Measurements from ENCODE around the gene IFNAR1. TPM values are rescaled to one million over a fixed set of nuclear protein-coding genes. Genes with fewer than 3 reads are reported as not detected.
A peak's percentile ranks its signal among the peaks of the same experiment; 100 is the strongest.

The IFNAR1 gene
- total RNA-seq, 2 experiments from 2014 or later, result 26.2 to 30.8 TPM

DNA sequence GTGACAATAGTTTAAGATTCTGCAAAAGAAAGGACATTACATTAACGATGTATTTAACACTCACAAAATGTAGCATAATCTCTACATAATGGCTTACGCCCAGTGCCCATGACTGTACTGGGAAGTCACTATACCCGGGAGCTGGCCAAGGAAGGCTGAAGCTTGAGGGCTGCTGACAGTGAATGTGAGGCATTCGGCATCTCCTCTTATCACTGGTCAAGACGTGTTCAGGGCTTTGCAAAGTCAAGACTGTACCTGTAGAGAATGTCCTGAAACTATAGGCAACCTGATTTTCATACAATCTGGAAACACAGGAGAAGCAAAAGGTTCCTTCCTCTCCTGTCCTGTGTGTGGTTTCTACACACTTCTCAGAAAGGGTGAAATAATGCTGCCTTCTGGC, 65.7 kb downstream of the IFNAR1 start:
- peaks cover 82% of the 10 kb centered on the region for H3K27me3 Mint-ChIP-seq
- H3K27ac Mint-ChIP-seq, result no peak overlapping the region
- no peak overlapping the region for H3K4me3 Mint-ChIP-seq
- ATAC-seq, result no peak
- no peaks in the 10 kb centered on the region for H3K36me3 Mint-ChIP-seq
- H3K9me3 Mint-ChIP-seq (ENCODE audit: low read depth), result no peaks in the 10 kb centered on the region
- peaks cover 2% of the 10 kb centered on the region for H3K4me1 Mint-ChIP-seq
- CTCF ChIA-PET, result interaction anchor here (1.1 to 1.3 kb wide), 2 partner anchors 29 to 193 kb away, joined by 3 to 5 read pairs; no protein-coding TSS in a partner anchor
- DNase-seq, result no peak

DNA sequence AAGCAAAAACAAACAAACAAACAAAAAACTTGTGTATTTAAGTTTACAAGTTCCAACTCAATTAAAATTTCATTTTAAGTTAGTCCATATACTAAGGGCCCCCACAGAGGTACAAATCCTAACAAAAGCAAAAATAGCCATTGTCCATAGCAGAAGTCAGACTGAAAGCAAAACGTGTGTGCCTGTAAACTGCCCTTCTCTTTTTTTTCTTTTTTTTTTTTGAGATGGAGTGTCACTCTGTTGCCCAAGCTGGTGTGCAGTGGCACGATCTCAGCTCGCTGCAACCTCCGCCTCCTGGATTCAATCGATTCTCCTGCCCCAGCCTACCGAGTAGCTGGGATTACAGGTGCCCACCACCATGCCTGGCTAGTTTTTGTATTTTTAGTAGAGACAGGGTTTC, 66.9 kb downstream of the IFNAR1 start:
- no peak for ATAC-seq
- Mint-ChIP-seq H3K4me1 (no peaks in the 10 kb centered on the region), H3K27me3 (peaks cover 78% of the 10 kb centered on the region), H3K4me3 (no peak overlapping the region), H3K36me3 (no peaks in the 10 kb centered on the region), H3K9me3 (ENCODE audit: low read depth) (no peaks in the 10 kb centered on the region), H3K27ac (no peak overlapping the region)
- no peak for DNase-seq
- CTCF ChIA-PET, result interaction anchor here (1.1 kb wide), 1 partner anchor 194 kb away, joined by 3 read pairs; no protein-coding TSS in a partner anchor

DNA sequence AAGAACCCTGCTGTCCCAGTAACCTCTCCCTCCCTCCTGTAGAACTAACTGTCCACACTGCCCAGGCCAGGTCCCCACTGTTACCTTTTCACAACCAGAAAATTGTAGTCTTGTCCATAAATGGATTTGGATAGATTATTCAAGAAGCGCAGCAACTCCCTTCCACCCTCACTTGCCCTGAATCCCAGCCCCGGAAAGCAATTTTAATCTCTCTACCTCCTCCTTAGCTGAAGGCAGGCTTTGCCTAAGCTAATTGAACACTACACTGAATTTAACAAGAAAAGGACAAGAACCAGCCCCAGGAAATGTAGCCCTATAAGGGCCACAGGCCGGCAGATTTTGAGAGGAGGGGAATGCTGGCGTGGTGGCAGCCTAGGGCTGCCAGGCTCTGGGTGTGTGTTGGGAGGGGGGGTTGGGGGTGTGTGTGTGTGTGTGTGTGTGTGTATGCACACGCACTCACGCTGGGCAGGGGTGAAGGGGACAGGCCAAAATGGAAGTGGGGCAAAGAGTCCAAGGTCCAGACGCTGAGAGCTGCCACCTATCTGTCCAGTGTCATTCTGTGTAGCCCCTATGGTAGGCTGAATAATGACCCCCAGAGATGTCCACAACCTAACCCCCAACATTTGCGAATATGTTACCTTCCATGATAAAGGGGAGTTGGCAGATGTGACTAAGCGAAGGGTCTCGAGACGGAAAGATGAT, 67.7 kb downstream of the IFNAR1 start:
- CTCF ChIA-PET, result interaction anchor here (1.2 kb wide), 1 partner anchor 53 kb away, joined by 4 read pairs; no protein-coding TSS in a partner anchor
- ATAC-seq (no peak), DNase-seq (no peak)
- no peaks in the 10 kb centered on the region for H3K36me3 Mint-ChIP-seq
- H3K27me3 Mint-ChIP-seq, result peaks cover 73% of the 10 kb centered on the region
- H3K4me3 Mint-ChIP-seq, result no peak overlapping the region
- H3K4me1 Mint-ChIP-seq, result no peaks in the 10 kb centered on the region
- H3K9me3 Mint-ChIP-seq (ENCODE audit: low read depth), result no peaks in the 10 kb centered on the region
- H3K27ac Mint-ChIP-seq, result no peak overlapping the region

DNA sequence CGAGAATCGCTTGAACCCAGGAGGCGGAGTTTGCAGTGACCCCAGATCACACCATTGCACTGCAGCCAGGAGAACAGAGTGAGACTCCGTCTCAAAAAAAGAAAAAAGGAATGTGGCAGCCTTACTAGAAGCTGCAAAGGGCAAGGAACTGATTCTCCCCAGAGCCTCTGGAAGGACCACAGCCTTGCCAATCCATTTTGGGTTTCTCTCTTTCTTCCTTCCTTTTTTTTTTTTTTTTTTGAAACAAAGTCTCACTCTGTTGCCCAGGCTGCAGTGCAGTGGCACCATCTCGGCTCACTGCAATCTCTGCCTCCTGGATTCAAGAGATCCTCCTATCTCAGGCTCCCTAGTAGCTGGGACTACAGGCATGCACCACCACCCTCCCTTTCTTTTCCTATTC, 68.6 kb downstream of the IFNAR1 start:
- Mint-ChIP-seq H3K27me3 (peaks cover 72% of the 10 kb centered on the region), H3K36me3 (no peaks in the 10 kb centered on the region), H3K27ac (no peak overlapping the region), H3K4me1 (no peaks in the 10 kb centered on the region), H3K9me3 (ENCODE audit: low read depth) (no peaks in the 10 kb centered on the region), H3K4me3 (no peak overlapping the region)
- CTCF ChIA-PET, result interaction anchor here (1.2 kb wide), 1 partner anchor 54 kb away, joined by 4 read pairs; no protein-coding TSS in a partner anchor
- DNase-seq, result no peak
- no peak for ATAC-seq

DNA sequence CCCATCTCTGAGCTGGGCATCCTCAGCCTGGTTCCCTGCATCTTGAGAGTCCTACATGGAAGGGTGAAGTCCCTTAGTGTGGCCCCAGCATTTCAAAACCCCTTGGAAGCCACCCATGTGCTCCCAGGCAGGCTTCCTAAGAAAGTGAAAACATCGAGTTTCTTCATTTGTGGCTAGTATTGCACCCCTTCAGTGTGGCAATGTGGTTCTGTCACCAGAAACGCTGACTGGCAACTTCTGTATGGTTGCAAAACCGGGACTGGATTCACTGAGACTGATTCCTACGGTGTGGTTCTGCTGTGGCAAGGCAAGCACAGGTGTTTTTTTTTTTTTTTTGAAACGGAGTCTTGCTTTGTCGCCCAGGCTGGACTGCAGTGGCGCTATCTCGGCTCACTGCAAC, 69.5 kb downstream of the IFNAR1 start:
- Mint-ChIP-seq H3K9me3 (ENCODE audit: low read depth) (no peaks in the 10 kb centered on the region), H3K27me3 (peaks cover 75% of the 10 kb centered on the region), H3K27ac (no peak overlapping the region), H3K4me3 (no peak overlapping the region), H3K36me3 (no peaks in the 10 kb centered on the region), H3K4me1 (no peaks in the 10 kb centered on the region)
- CTCF ChIA-PET, result no interaction called here
- DNase-seq, result no peak
- no peak for ATAC-seq

DNA sequence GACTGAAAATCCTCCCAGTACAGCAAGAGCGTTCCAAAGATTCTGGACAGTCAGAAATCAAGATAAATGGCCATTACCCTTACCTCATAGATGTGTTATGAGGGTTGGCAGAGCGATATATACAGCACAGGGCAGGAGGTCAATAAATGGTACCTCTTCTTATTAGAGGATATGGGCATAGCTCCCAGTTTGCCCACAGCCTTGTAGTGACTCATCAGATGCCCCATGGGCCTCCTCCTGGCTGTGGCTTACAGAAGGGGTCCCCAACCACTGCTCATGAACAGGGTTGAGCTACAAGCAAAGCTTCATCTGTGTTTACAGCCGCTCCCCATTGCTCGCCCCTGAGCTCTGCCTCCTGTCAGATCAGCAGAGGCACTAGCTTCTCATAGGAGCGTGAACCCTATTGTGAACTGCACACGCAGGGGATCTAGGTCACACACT, 71.1 kb downstream of the IFNAR1 start:
- no peak overlapping the region for H3K27ac Mint-ChIP-seq
- DNase-seq (no peak), ATAC-seq (no peak)
- H3K4me3 Mint-ChIP-seq, result no peak overlapping the region
- no peaks in the 10 kb centered on the region for H3K9me3 Mint-ChIP-seq (ENCODE audit: low read depth)
- peaks cover 6% of the 10 kb centered on the region for H3K4me1 Mint-ChIP-seq
- no peaks in the 10 kb centered on the region for H3K36me3 Mint-ChIP-seq
- peaks cover 67% of the 10 kb centered on the region for H3K27me3 Mint-ChIP-seq
- CTCF ChIA-PET, result interaction anchor here (1.0 kb wide), 1 partner anchor 35 kb away, joined by 4 read pairs; no protein-coding TSS in a partner anchor

DNA sequence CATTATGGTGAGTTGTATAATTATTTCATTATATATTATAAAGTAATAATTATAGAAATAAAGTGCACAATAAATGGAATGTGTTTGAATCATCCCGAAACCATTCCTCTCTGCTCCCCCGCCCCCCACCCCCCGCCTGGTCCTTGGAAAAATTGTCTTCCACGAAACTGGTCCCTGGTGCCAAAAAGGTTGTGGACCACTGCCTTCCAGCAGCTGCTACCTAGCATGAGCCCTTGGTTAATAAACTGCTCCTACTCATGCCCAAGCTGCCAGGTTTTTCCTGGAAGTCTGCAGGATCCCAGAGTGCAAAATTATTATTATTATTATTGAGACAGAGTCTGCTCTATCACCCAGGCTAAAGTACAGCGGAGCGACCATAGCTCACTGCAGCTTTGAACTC, 71.7 kb downstream of the IFNAR1 start:
- ATAC-seq (no peak), DNase-seq (no peak)
- Mint-ChIP-seq H3K27ac (no peak overlapping the region), H3K4me1 (peaks cover 7% of the 10 kb centered on the region), H3K27me3 (peaks cover 68% of the 10 kb centered on the region), H3K4me3 (no peak overlapping the region), H3K36me3 (no peaks in the 10 kb centered on the region), H3K9me3 (ENCODE audit: low read depth) (no peaks in the 10 kb centered on the region)
- CTCF ChIA-PET, result interaction anchor here (1.0 kb wide), 1 partner anchor 35 kb away, joined by 4 read pairs; no protein-coding TSS in a partner anchor

DNA sequence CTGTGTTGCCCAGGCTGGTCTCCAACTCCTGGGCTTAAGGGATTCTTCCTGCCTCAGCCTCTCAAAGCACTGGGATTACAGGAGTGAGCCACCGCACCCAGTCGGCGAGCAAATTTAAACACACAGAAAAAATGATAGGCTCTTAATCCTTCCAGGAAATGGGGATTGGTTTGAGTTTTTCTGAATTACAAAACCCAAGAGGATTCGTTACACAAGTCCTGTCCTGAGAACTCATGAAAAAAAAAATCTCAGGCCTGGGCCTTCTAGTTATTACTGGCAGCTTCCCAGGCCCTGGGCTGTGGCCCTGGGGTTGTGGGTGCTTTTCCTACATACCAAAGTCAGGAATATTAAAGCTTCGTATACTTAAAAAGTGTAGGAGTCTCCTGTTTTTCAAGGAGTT, 72.2 kb downstream of the IFNAR1 start:
- Mint-ChIP-seq H3K9me3 (ENCODE audit: low read depth) (no peaks in the 10 kb centered on the region), H3K36me3 (peaks cover 1% of the 10 kb centered on the region), H3K27ac (no peak overlapping the region), H3K27me3 (peaks cover 66% of the 10 kb centered on the region), H3K4me1 (peaks cover 7% of the 10 kb centered on the region), H3K4me3 (no peak overlapping the region)
- no peak for ATAC-seq
- CTCF ChIA-PET, result no interaction called here
- no peak for DNase-seq

DNA sequence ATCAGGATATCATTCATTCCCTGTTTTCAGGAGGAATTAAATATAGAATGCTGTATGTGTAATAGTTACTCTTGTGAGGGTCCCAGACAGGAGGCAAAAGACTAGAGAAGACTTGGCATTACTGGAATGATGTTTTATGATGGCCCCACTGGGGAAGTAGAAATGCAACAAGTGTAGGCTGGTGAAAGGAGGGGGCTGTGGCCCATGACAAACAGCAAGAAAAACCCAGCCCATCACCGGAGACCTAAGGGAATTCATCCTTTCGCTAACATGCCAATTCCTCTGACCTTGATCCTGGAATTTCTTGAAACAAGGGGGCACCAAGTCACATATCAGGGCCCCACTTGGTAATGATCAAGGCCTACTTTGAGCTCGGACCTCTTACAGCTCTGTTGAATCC, 72.9 kb downstream of the IFNAR1 start:
- no peaks in the 10 kb centered on the region for H3K9me3 Mint-ChIP-seq (ENCODE audit: low read depth)
- H3K36me3 Mint-ChIP-seq, result peaks cover 1% of the 10 kb centered on the region
- ATAC-seq, result no peak
- no peak for DNase-seq
- H3K27me3 Mint-ChIP-seq, result peaks cover 66% of the 10 kb centered on the region
- no peak overlapping the region for H3K27ac Mint-ChIP-seq
- no peak overlapping the region for H3K4me3 Mint-ChIP-seq
- CTCF ChIA-PET, result no interaction called here
- peaks cover 7% of the 10 kb centered on the region for H3K4me1 Mint-ChIP-seq

DNA sequence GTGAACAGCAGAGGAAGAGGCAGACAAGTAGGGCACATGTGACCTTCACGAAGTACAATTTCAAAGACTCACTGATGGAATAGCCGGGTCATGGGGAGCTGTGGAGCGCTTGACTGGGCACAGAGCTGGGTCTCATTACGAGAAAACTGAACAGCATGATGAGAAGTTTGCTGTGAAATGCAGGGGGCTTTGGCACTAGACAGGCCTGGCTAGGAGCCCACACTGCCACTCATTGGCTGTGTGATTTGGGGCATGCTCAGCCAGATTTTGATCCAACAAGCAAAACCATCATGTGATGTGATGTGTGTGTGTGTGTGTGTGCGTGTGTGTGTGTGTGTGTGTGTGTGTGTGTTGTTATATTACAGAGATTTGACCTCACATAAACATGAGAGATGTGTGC, 73.6 kb downstream of the IFNAR1 start:
- Mint-ChIP-seq H3K4me1 (peaks cover 7% of the 10 kb centered on the region), H3K4me3 (no peak overlapping the region), H3K36me3 (peaks cover 1% of the 10 kb centered on the region), H3K27ac (no peak overlapping the region), H3K27me3 (peaks cover 64% of the 10 kb centered on the region), H3K9me3 (ENCODE audit: low read depth) (no peaks in the 10 kb centered on the region)
- CTCF ChIA-PET, result no interaction called here
- DNase-seq (no peak), ATAC-seq (no peak)

DNA sequence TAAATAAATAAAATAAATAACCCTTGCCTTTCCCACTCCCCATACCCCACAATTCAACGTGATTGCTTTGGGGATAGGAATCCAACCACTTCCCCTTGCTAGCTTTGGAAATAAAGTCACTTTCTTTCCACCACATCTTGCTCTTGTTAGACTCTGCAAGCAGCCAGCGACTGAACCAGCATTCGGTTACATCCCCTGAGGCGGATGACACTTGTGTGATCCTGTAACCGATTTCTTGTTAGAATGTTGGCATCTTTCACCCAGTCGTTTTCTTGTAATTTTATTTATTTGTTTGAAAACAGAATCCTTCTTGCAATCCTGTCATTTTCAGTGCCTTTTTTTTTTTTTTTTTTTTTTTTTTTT, 76.8 kb downstream of the IFNAR1 start:
- Mint-ChIP-seq H3K27me3 (peaks cover 68% of the 10 kb centered on the region), H3K4me3 (no peak overlapping the region), H3K36me3 (peaks cover 1% of the 10 kb centered on the region), H3K9me3 (ENCODE audit: low read depth) (no peaks in the 10 kb centered on the region), H3K27ac (no peak overlapping the region), H3K4me1 (peaks cover 14% of the 10 kb centered on the region)
- no peak for DNase-seq
- CTCF ChIA-PET, result interaction anchor here (1.8 kb wide), 1 partner anchor 43 kb away, joined by 5 read pairs; no protein-coding TSS in a partner anchor
- no peak for ATAC-seq

DNA sequence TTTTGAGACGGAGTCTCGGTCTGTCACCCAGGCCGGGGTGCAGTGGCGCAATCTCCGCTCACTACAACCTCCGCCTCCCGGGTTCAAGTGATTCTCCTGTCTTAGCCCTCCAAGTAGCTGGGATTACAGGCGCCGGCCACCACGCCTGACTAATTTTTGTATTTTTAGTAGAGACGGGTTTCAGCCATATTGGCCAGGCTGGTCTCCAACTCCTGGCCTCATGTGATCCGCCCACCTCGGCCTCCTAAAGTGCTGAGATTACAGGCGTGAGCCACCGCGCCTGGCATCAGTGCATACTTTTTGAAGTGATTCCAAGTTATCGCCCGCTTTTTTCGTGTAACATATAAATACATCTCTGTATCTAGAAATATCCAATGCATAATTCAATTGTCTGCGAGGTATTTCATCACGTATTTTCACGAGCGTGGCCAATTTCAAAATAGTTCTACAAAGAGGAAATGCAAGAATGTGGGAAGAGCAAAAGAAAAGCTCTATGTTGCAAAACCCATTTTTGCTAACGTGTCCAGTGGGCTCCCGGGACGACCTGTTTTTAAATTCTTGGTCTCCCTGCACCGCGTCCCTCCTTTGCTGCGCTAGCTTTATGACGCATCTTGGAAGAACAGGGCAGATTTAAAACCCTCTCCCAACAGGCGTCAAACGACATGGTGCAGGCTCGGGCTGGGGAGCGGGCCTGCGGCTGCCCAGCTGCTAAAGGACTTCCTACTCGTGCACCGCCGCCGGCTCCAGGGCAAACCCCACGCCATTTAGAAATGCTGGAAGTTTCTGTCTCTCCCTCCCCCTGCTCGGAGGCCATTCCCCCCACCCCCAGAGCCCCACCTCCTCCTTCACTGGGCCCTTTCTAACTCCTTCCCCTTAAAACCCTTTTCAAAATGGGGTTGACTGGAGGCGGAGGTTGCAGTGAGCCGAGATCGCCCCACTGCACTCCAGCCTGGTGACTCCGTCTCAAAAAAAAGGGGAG, 77.5 kb downstream of the IFNAR1 start:
- no peaks in the 10 kb centered on the region for H3K9me3 Mint-ChIP-seq (ENCODE audit: low read depth)
- H3K4me3 Mint-ChIP-seq, result no peak overlapping the region
- DNase-seq (no peak), ATAC-seq (no peak)
- CTCF ChIA-PET, result interaction anchor here (1.1 to 1.8 kb wide), 2 partner anchors 43 to 78 kb away, joined by 3 to 5 read pairs; partner anchors contain the start of gene TMEM50B
- peaks cover 1% of the 10 kb centered on the region for H3K36me3 Mint-ChIP-seq
- peaks cover 14% of the 10 kb centered on the region for H3K4me1 Mint-ChIP-seq
- H3K27me3 Mint-ChIP-seq, result peaks cover 70% of the 10 kb centered on the region
- H3K27ac Mint-ChIP-seq, result no peak overlapping the region

DNA sequence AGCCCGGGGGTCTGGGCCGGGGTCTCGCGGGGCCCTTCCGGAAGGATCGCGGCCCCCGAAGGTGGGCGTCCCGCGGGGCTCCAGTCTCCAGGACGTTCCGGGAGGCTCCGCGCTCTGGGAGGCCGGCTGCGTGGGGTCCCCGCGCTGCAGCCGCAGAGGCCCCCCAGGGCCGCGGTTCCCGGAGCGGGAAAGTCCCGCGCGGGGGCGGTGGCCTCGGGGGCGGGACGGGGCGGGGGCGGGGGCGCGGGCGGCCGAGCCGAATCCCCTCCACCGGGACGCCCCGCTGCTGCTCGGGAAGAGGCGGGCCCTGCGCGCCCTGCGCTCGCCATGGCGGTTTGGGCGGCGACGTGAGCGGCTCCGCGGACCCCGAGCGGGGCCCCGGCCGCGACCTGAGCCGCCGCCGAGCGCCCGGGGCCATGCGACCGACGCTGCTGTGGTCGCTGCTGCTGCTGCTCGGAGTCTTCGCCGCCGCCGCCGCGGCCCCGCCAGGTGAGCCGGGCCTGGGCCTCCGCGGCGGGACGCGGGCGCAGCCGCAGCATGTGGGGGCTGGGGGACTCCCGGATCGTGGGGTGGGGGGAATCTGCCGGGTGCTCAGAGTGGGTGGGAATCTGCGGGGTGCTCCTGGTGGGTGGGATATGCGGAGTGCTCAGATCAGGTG, 78.5 kb downstream of the IFNAR1 start, which contains the start of gene IFNGR2:
IFNGR2 (plus strand) TSS at position 286 of the 658 bp plus-strand sequence; CDS start at position 417, 131 bp downstream.
- peaks cover 1% of the 10 kb centered on the region for H3K36me3 Mint-ChIP-seq
- no peak within 1 kb of the TSS for H3K27ac Mint-ChIP-seq
- CTCF ChIA-PET, result interaction anchor here (1.0 to 1.8 kb wide), 3 partner anchors 18 to 77 kb away, joined by 3 to 5 read pairs (median 3); partner anchors contain the start of gene TMEM50B
- H3K27me3 Mint-ChIP-seq, result peaks cover 68% of the 10 kb centered on the region
- H3K4me1 Mint-ChIP-seq, result peaks cover 14% of the 10 kb centered on the region
- peak within 1 kb of the TSS; percentile 57 for H3K4me3 Mint-ChIP-seq
- ATAC-seq, result peak; percentile 63
- DNase-seq, result no peak
- H3K9me3 Mint-ChIP-seq (ENCODE audit: low read depth), result no peaks in the 10 kb centered on the region
